ENCODE data around the gene CRELD1. TPM values are rescaled to one million over a fixed set of nuclear protein-coding genes. Genes with fewer than 3 reads are reported as not detected.

Gene CRELD1
- total RNA-seq, 1 experiment from 2014 or later: 13.4 TPM

DNA sequence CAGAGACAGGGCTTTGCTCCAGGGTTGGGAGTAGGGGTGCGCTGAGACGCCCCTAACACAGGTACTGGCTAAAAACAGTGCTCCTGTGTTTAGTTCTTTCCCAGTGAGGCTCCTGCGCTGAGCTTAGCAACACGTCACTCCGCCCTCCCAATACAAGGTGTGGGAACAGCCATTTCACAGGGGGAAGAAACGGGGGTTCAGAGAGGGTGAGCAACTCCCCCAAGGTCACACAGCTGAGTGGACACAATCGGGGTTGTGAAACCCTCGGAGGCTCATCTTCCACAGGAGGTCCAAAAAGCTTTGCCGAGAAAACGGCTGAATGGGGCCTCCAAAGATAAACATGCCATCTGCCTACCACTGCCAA is 17.9 kb downstream of the CRELD1 start:
- DNase-seq (ENCODE audit: unreplicated experiment): no peak
- CTCF ChIA-PET: interaction anchor here (0.7 kb wide), 1 partner anchor 12 kb away, joined by 4 read pairs; no protein-coding TSS in a partner anchor
- H3K4me3 Mint-ChIP-seq (ENCODE audit: unreplicated experiment): peak overlapping the region; percentile 50
- H3K9me3 Mint-ChIP-seq (ENCODE audit: unreplicated experiment): no peaks in the 10 kb centered on the region
- intact Hi-C loops (cut with micrococcal nuclease): no loop called here
- TF ChIP-seq, protein P1, sequence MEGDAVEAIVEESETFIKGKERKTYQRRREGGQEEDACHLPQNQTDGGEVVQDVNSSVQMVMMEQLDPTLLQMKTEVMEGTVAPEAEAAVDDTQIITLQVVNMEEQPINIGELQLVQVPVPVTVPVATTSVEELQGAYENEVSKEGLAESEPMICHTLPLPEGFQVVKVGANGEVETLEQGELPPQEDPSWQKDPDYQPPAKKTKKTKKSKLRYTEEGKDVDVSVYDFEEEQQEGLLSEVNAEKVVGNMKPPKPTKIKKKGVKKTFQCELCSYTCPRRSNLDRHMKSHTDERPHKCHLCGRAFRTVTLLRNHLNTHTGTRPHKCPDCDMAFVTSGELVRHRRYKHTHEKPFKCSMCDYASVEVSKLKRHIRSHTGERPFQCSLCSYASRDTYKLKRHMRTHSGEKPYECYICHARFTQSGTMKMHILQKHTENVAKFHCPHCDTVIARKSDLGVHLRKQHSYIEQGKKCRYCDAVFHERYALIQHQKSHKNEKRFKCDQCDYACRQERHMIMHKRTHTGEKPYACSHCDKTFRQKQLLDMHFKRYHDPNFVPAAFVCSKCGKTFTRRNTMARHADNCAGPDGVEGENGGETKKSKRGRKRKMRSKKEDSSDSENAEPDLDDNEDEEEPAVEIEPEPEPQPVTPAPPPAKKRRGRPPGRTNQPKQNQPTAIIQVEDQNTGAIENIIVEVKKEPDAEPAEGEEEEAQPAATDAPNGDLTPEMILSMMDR (IDR thresholded peaks at IDR 0.05; ENCODE audit: unreplicated experiment): no peak
- no peaks in the 10 kb centered on the region for H3K36me3 Mint-ChIP-seq (ENCODE audit: insufficient read depth, unreplicated experiment)
- no peaks in the 10 kb centered on the region for H3K4me1 Mint-ChIP-seq (ENCODE audit: insufficient read depth, unreplicated experiment)
- no peak overlapping the region for H3K27ac Mint-ChIP-seq (ENCODE audit: low read depth, unreplicated experiment)
- POLR2A ChIA-PET: interaction anchor here (0.6 to 1.2 kb wide), 3 partner anchors 18 to 65 kb away, joined by 3 read pairs; partner anchors contain the start of genes CRELD1 and IL17RC
- no TSS peak for BruUV-seq (replicated peaks)
- H3K27me3 Mint-ChIP-seq (ENCODE audit: insufficient read depth, unreplicated experiment): no peaks in the 10 kb centered on the region

DNA sequence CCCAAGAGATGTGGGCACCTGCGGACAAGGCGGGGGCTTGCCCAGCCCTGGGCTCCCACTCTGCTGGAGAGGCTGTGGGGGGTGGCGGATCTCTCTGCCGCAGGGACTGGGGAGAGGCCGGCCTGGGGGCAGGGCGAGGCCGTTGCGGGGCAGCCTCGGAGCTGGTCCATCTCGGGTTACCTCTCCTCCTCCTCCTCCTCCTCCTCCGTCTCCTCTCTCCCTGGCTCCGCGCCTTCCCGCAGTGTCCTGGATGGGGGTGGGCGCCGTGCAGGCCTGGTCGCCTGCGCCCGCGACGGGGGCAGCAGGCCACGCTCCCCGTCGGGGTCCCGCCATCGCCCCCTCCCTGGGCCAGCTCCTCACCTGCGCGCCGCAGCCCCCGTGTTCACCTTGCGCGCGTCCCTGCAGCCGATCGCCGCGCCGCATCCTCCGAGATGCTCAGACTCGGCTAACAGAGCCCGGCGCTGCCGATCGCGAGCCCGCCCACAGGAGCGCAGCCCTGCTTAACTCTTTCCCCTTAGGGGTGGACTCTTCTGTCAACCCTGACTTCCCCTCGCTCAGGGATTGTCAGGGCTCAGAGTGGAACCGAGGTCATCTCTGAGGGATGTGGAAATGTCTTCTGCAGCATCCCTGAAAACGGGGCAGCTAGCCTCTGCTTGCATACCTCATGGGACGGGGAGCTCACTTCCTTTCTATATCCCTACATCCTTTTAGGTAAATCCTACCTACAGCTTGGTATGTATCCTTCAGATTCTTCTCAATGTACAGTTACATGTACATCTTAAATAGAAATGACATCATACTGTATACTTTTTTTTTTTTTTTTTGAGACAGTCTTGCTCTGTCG is 18.6 kb downstream of the CRELD1 start, which contains the start of gene PRRT3:
PRRT3 (minus strand) TSS at position 447 of the 844 bp plus-strand sequence. CDS start 2,293 bp downstream, outside the sequence.
- H3K4me3 Mint-ChIP-seq (ENCODE audit: unreplicated experiment): peak within 1 kb of the TSS; percentile 55
- BruUV-seq (replicated peaks): no TSS peak
- no peak within 1 kb of the TSS for H3K27ac Mint-ChIP-seq (ENCODE audit: low read depth, unreplicated experiment)
- no peaks in the 10 kb centered on the region for H3K36me3 Mint-ChIP-seq (ENCODE audit: insufficient read depth, unreplicated experiment)
- H3K4me1 Mint-ChIP-seq (ENCODE audit: insufficient read depth, unreplicated experiment): no peaks in the 10 kb centered on the region
- POLR2A ChIA-PET: interaction anchor here (0.6 to 1.2 kb wide), 3 partner anchors 18 to 64 kb away, joined by 3 read pairs; partner anchors contain the start of genes CRELD1 and IL17RC
- TF ChIP-seq, protein P1 (IDR thresholded peaks at IDR 0.05; ENCODE audit: unreplicated experiment): no peak
- H3K9me3 Mint-ChIP-seq (ENCODE audit: unreplicated experiment): no peaks in the 10 kb centered on the region
- CTCF ChIA-PET: interaction anchor here (0.7 kb wide), 2 partner anchors 9 to 126 kb away, joined by 4 to 6 read pairs; no protein-coding TSS in a partner anchor
- H3K27me3 Mint-ChIP-seq (ENCODE audit: insufficient read depth, unreplicated experiment): no peaks in the 10 kb centered on the region
- DNase-seq (ENCODE audit: unreplicated experiment): peak; percentile 23
- intact Hi-C loops (cut with micrococcal nuclease): no loop called here

DNA sequence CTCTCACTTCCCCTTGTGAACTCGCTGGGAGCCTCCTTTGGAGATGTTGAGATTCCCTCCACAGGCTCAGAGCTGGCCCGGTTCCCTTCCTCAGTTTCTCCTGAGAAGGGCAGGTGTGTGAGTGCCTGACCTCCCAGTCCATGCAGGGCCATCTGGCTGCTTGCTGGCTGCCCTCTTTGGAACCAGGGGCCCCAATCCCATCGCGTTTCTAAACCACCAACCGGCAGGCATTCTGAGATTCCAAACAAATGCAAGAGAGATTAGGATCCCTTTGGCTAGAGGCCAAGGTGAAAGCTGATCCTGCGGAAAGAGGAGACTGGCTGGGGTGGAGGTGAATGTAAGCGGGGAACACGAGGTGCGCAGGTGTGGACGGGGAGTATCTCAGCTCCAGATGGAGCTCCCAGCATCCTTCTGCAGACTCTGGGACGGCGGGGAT is 21.5 kb downstream of the CRELD1 start:
- H3K27ac Mint-ChIP-seq (ENCODE audit: low read depth, unreplicated experiment): no peak overlapping the region
- intact Hi-C loops (cut with micrococcal nuclease): loop anchor here (5.0 kb wide), 1 partner anchor 37 kb away; no protein-coding TSS in a partner anchor
- no peaks in the 10 kb centered on the region for H3K9me3 Mint-ChIP-seq (ENCODE audit: unreplicated experiment)
- TF ChIP-seq, protein P1 (IDR thresholded peaks at IDR 0.05; ENCODE audit: unreplicated experiment): no peak
- H3K4me3 Mint-ChIP-seq (ENCODE audit: unreplicated experiment): no peak overlapping the region
- no peak for DNase-seq (ENCODE audit: unreplicated experiment)
- no TSS peak for BruUV-seq (replicated peaks)
- H3K36me3 Mint-ChIP-seq (ENCODE audit: insufficient read depth, unreplicated experiment): no peaks in the 10 kb centered on the region
- H3K4me1 Mint-ChIP-seq (ENCODE audit: insufficient read depth, unreplicated experiment): no peaks in the 10 kb centered on the region
- no peaks in the 10 kb centered on the region for H3K27me3 Mint-ChIP-seq (ENCODE audit: insufficient read depth, unreplicated experiment)
- ChIA-PET CTCF (interaction anchor here (0.5 to 2.4 kb wide), 6 partner anchors 9 to 110 kb away, joined by 3 to 6 read pairs (median 4); no protein-coding TSS in a partner anchor), POLR2A (interaction anchor here (0.7 to 2.5 kb wide), 6 partner anchors 8 to 109 kb away, joined by 3 to 8 read pairs (median 4); no protein-coding TSS in a partner anchor)

All from MCF 10A (cell line).